Medulla oblongata (tissue), 1 donor: ENCODE data around the gene TNPO3.
"Not testable (repeated sequence)": the region's sequence is repeated elsewhere in the genome, so short reads cannot be mapped to it uniquely, and the experiment has no call there.

Experiments
- DNase-seq: peaks from one replicate; pipeline ENCODE4 v3.0.0-alpha.2; 2015; ENCODE audit errors: extremely low spot score

Gene TNPO3

DNA sequence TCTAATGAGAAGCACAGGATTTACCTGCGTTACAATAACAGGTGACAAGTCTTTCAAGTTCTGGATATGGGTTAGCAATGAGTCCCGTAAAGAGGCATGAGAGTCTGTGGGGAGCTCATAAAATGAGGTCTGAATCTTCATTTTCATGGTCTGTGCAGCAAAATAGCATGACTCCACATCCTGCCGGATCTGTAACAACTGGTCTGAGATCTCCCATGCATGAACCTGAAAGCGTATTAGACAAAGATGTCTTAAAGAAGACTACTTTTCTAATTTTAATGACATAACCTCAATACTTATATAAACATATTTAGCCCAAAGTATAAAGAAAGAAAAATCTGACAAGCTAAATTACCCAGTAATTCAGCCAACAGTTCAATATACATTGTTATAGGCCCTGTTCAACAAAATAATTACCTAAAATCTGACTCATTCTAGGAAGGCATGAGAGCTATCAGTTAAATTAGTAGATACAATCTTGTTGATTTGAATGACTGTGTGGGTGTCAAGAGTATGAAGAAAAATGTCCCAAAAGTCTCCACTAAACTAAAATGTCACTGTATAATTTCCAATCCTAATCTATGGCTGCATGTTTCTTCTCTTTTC is 36.9 kb downstream of the TNPO3 start:
- DNase-seq, result no peak

DNA sequence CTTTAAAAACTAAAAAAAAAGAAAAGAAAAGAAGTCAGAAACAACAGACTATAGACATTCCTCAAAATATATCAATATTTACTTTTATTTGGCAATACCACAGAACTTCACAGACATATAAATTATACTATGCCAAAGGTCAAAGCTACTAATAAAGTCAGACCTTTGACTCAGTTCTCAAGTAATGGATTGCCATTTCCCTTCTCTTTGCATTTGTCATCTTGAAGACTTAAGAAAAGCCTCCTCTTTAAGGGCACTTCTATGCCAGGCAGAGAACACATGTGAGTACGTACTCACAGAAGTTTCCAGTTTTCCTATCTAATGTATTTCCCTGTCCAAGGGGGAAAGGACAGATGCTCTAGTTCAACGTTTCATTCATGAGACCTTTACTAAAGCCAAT is 37.6 kb downstream of the TNPO3 start:
- no peak for DNase-seq

DNA sequence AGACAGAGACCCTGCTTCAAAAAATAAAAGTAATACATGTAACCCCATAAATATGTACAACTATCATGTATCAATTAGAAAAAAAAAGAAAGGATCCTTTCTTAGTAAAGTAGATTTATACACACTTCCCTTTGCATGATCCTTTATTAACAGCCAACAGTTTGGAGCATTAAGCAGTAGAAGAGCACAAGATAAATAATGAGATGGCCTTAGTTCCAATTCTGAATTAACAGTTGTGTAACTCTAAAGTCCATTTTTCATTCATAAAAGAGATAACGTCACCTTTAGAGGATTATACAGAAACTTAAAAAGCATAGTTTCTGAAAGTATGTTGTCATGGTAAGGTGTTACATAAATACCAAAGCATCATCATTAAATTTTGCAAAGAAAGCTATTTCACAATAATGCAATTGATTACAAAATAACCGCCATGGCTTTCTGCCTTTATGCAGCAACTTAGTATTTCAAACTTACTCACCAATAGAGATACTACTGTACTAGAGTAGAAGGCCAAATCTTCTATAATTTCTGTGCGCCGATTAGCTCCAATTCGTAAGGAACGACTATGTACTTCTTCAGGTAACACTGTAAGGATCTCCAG is 40.3 kb downstream of the TNPO3 start:
- DNase-seq, result no peak

DNA sequence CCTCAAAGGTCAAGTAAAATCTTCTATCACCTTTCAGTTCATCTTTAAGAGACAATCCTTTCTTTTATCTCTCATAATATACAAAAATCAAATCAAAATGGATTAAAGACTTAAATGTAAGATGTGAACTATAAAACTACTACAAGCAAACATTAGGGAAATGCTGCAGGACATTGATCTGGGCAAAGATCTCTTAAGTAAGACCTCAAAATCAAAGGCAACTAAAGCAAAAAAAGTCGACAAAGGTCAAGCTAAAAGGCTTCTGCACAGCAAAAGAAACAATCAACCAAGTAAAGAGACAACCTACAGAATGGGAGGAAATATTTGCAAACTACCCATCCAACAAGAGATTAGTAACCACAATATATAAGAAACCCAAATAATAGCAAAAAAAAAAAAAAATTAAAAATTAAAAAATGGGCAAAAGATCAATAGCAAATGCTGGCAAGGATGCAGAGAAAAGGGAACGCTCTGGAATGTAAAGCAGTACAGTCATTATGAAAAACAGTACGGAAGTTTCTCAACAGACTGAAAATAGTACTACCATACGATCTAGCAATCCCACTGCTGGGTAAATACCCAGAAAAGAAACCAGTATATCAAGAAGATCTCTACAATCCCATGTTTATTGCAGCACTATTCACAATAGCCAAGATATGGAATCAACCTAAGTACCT is 41.7 kb downstream of the TNPO3 start:
- no peak for DNase-seq

DNA sequence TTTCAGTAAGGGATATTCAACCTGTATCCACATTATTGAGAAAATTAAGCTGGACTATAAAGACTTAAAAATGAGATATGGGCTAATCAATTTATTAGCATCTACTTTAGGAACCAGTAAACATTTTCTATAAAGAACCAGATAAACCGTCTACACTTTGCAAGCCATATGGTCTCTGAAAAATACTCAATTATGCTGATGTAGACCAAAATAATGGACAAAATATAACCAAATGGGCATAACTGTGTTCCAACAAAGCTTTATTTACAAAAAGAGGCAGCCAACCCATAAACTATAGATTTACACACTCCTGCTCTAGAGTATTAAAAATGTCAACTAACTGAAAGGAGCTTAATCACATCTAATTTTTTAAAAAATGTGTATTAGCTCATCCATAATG is 42.3 kb downstream of the TNPO3 start:
- DNase-seq, result no peak

DNA sequence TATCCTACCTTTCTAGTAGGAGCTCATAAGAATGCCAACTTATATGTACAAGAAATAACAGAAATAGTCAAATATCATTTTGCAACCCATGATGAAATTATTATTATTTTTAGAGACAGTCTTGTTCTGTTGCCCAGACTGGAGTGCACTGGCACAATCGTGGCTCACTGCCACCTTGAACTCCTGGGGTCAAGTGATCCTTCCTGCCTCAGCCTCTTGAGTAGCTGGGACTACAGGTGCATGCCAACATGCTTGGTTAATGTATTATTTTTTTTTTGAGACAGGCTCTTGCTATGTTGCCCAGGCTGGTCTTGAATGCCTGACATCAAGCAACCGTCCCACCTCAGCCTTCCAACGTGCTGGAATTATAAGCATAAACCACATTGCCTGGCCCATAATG is 44.8 kb downstream of the TNPO3 start:
- DNase-seq, result no peak

DNA sequence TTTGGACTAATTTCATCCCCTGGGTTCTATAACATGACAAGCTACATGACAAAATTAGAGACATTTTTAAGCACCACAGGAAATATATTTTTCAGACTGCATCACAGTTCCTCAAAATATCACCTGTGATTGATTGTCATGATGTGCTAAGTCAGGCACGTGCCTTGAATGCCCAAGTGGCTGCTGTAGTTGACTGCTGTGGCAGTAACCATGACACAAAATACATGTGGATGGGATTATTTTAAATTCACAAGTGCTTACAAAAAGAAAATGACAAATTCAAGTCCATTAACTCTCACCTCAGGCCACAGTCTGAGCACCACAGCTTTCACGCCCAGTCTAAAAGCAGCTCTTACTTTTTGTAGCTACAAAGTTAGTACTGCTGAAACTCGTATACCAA is 45.5 kb downstream of the TNPO3 start:
- DNase-seq, result no peak

DNA sequence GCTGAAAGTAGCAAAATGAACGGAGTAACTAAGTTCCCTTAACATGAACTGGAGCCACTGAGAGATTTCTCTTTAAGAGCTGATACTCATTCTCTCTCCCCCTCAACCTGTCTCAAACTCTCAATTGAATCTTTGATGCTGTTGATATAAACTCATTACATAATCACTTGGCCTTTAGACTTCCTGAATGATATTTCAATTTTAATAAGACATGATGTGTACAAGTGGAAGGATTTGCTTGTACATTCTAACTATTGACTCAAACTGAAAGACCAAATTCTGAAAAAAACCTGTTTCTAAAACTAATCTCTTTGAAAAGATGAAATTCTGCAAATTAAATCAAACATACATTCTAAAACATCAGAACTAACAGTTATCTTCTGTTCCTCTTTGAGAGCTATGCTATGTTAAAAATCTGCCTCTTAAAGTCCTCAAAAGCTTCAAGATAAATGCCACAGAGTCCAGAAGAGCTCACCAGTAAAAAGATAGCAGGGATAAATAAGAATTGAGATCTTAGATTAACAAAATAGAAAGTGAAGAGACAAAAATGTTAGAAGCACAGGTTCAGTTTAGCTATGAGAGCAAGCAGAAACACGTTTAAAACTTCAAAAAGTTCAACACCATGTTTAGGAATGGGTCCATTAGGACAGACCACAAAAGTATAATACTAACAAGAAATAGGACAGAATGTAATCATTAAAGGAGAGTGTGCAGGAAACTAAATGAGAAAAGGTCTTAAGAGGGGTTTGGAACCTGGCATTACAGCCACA is 46.1 kb downstream of the TNPO3 start:
- DNase-seq, result no peak

DNA sequence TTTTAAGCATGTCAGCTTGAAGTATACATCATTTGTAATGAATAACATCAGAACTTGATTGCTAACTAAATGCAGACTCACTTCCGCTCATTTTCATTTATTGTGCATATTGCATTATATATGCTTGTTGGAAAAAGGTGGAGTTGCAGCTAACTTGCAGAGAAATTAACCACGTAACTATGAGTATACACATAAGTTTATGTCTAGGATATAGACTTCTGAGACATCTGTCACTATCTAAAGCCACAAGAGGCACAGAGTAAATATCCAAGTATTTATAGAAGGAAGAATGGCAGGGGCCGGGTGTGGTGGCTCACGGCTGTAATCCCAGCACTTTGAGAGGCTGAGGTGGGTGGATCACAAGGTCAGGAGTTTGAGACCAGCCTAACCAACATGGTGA is 47.3 kb downstream of the TNPO3 start:
- no peak for DNase-seq

DNA sequence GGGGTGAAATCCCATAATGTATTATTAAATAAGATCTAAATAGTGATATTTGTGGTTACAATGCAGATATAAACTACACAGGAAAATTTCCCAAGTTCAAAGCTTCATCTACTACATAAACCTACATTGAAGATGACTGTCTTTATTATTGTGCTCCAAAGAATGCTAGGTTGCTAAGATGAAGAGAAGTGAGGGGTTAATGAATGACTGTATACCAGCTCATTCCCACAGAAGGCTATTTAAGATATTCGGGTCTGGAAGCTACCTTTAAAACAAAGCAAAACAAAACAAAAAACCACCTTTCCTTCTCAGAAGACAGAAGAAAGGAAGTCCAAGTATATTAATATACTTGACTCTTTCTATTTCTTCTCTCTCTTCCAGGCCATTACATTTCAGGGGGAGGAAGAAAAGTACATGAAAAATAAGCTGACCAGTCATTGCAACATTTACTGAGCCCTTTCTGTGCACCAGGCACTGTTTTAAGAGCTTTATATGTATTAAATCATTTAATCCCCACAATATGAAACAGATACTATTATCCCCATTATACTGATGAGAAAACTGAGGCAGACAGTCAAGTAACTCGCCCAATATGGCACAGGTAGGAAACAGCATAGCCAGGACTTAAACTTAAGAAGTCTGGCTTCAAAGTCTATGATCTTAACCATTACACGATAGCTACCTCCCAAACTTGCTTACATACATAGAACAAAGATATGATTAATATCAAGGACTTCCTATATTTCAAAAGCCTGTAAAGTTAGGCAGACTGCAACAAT is 48.1 kb downstream of the TNPO3 start:
- DNase-seq, result no peak

DNA sequence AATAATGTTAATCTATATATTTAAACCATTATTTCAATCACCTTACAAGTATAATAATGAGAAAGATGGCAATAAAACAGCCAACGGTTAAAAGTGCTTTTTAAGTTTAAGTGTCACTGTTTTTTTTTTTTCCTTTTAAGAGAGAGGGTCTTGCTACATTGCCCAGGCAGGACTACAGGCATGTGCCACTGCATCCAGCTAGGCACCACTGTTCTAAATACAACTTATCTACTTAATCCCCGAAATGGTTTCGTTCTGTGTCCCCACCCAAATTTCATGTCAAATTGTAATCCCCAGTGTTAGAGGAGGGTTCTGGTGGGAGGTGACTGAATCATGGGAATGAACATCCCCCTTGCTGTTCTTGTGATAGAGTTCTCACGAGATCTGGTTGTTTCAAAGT is 49.7 kb downstream of the TNPO3 start:
- no peak for DNase-seq

DNA sequence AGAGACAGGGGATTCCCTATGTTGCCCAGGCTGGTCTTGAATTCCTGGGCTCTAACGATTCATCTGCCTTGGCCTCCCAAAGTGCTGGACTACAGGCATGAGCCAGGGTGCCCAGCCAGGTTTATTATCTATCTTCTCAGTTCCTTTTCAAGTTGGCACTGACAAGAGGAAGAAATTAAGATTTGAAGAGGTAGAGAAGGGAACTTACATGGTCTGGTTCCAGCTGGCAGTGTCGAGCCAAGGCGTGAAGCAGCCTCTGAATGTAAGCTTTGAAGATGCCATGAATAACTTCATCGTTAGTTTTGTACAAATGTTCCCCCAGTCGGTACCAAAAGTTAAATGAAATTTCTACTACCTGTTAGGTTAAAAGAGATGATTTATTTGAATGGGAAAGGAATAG is 57.7 kb downstream of the TNPO3 start:
- DNase-seq, result no peak

DNA sequence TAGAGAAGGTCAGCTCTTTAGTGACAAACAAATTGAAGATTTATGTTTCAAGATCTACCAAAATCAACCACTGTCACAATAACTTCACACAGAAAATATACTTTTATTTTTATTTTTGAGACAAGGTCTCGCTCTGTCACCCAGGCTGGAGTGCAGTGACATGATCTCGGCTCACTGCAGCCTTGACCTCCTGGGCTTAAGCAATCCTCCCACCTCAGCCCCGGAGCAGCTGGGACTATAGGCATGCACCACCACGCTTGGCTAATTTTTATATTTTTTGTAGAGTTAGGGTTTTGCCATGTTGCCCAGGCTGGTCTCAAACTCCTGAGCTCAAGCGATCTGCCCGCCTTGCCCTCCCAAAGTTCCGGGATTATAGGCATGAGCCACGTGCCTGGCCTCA is 60.4 kb downstream of the TNPO3 start:
- not testable (repeated sequence) for DNase-seq

DNA sequence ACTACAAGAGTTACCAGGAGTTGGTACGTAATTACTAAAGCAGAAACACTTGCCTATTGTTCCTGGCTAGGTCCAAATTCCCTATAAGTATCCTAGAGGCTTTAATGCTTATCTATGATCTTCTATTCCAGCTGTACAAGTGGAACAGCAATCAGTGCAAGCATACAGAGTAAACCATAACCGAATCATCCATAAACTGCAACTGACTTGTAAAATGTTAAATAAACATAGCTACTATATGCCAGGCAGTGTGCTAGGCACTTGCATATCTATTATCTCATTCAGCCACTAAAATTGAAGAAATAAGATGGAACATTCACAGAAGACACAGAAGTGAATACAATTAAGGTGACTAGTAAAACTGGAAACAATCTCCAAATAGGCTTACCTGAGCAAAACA is 61.5 kb downstream of the TNPO3 start:
- no peak for DNase-seq

DNA sequence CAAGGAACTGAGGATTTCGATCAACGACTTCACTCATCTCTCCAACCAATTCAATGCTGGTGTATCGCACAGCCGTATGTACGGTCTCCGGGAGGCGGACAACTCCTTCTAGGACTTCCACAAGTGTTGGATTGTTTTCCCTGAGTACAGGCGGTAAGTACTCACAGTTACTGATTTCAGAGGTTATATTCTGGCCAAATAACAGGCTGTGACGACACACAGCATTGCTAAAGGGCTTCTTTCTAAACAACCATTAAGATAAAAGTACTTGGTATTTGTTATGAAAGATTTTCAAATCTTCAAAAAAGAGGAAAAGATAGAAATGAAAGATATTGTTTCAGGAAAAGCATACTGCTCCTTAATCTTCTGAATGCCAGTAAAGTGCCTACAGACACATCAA is 65.0 kb downstream of the TNPO3 start:
- DNase-seq, result no peak

DNA sequence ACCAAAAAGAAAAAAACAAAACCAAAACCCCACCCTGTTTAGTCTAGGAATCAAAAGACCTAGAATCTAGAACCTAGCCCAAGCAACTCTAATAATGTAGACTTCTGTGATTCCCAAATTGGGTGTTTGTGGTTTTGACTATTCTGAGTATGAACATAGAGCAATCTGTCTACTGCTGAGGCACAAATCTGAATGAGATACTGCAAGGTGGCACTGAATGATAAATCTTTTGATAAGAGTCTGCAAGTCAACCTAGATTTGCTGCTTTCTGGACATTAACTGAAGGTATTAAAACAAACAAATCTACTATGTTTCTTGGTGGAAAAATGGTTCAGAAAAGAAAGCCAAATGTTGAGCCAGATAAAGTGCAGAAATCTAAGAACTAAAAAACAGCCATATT is 66.5 kb downstream of the TNPO3 start:
- no peak for DNase-seq

DNA sequence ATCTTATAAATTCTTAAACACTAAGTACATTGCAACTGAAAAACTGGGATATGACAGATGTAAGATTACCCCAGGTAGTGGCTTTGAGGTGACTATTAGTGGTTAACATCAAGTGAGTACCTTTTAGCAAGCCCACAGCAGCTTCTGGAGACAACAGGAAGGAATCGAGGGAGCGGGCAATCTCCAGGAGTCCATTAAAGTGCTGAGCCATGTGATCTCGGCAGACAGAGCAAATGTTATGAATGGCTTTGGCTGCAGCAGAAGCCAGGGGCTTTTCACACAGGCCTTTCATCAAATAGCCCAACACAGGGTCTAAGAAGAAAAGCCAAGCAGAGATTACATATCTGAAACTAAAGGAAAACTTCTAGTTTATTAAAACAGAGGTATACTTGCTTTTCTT is 68.3 kb downstream of the TNPO3 start:
- peak; percentile 49 for DNase-seq

DNA sequence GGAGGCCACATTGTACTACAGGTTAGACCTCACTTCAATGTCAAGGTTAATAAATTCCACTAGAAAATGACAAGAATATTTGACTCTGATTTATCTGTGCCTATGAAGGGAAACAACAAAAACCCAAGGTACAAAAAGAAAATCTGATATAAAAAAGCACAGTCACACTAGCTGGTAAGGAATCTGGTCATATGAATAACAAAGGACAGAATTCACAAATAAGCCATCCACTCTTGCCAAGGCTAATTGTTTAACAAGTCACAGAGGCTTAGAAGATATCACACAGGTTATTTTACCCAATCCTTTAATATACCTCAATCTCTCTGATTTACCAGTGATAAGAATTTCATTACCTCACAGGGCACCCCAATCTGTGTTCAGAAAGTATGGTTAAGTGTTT is 69.3 kb downstream of the TNPO3 start:
- DNase-seq, result no peak

DNA sequence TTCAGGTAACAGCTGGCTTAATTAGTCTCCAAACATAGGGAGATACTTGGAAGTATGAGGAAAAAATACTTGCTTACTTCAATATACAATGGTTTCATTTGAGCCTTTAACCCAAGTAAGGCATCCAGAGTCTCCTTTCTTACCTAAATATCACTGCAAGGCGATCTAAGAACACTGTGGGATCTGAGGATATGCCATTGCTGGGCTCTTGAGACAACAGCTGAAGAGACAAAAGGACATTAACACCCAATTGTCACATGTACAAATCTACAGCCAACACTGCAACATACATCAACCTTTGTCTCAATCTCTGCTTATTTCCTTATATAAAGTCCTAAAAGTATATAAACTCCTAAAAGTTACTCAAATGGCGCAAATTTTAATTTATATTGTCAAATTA is 72.8 kb downstream of the TNPO3 start:
- DNase-seq, result no peak

DNA sequence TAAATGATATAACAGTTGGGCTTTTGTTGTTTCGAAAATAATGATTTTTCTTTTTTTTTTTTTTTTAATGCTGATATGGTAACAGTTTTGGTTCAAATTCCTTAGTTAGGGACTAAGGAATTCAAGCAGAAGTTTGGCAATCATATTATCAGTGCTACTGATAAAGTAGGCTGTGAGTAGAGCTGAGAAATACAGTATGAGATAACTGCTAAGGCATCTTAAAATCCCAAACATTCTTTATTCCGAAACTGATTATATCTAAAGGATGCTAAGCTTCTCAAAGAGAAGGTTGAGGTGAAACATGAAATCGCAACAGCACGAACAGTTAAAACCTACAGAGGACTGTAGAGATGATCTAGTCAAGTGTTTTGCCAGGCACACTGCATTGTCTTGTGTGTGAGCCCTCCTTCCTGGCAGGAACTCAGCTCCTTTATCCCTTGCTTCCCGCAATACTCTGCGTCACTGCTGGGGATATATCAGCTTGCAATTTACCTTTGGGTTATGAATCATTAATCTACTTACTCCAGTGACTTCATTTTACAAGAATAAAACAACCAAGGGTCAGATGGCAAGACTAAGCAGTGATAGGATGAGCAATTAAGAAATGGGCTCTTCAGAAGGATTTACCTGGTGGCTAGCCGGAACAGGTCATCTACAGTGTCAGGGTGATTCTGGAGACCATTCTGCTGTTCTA is 80.5 kb downstream of the TNPO3 start:
- no peak for DNase-seq

DNA sequence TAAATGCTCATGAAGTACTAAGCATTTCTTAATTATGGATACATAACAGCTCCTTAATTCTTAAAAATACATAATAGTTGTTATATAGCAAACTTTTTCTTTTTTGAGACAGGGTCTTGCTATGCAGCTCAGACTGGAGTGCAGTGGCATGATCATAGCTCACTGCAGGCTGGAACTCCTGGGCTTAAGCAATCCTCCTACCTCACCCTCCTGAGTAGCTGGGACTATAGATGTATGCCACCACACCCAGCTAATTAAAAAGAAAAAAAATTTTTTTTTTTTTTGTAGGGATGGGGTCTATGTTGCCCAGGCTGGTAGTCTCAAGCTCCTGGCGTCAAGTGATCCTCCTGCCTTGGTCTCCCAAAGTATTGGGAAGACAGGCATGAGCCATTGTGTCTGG is 86.3 kb downstream of the TNPO3 start:
- DNase-seq, result no peak
